ENCODE data around the gene RFX4.

DNA sequence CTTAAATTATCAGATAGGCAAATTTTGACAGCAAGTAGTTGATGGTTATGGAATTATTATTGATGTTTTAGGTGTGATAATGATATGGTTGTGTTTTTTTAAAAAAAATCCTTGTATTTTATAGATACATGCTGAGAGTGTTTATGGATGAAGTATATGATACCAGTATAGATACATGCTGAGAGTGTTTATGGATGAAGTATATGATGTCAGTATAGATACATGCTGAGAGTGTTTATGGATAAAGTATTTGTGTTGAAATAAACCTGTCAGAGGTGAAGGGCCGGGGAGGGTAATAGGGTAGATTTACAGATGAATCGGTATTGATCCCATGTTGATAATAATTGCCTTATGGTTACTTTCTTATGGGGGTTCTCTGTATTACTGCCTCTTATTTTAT, 6.0 kb upstream of the RFX4 start:
- TF ChIP-seq EZH2 (IDR thresholded peaks at IDR 0.05) (no peak), POLR2AphosphoS5 (IDR thresholded peaks at IDR 0.05; ENCODE audit: borderline replicate concordance, low read depth, low read length) (no peak)

All from SK-N-MC (cell line).